Measurements from ENCODE around the gene PIGW. TPM values are rescaled to one million over a fixed set of nuclear protein-coding genes. Genes with fewer than 3 reads are reported as not detected.

Gene PIGW
- total and polyA plus RNA-seq, 2 experiments from 2014 or later, result 5.5 to 15.8 TPM

DNA sequence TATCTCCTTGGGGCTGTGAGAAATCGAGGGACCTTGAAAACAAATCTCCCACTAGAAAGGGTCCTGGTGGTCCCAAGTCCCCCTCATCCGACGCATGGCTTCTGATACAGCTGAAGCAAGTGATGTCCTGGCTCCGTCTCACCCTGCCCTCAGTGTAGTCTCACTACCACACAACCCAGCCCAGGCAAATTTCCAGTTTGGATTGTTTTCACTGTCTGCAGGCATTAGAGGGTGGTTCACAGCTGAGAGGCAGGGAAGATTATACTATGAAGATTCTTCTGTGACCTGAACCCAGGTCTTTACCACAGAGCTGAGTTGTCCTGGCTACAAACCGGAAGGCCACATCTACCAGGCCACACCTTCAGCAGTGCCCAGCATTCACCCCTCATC is 30.6 kb upstream of the PIGW start:
- Histone ChIP-seq H3K27ac (ENCODE audit: low read depth) (no peak overlapping the region), H3K4me2 (no peak overlapping the region), H3K9me2 (ENCODE audit: insufficient read depth) (no peaks in the 10 kb centered on the region), H4K20me1 (replicated peaks; ENCODE audit: insufficient read depth) (peaks cover 4% of the 10 kb centered on the region), H3K36me3 (ENCODE audit: insufficient read depth) (peaks cover 21% of the 10 kb centered on the region), H2AFZ (no peak overlapping the region), H3K4me3 (no peak overlapping the region), H3F3A (replicated peaks; ENCODE audit: low read depth) (no peaks in the 10 kb centered on the region), H3K79me2 (replicated peaks; ENCODE audit: insufficient read depth) (no peaks in the 10 kb centered on the region), H3K4me1 (ENCODE audit: insufficient read depth) (no peaks in the 10 kb centered on the region), H3K27me3 (ENCODE audit: insufficient read depth) (no peaks in the 10 kb centered on the region)
- Mint-ChIP-seq H3K4me1 (no peaks in the 10 kb centered on the region), H3K4me3 (no peak overlapping the region), H3K36me3 (ENCODE audit: low read depth) (peaks cover 89% of the 10 kb centered on the region), H3K9me3 (no peaks in the 10 kb centered on the region), H3K27me3 (ENCODE audit: insufficient read depth, low read depth, poor library complexity) (peaks cover 8% of the 10 kb centered on the region), H3K27ac (no peak overlapping the region)
- TF ChIP-seq ZNF331 (CRISPR knock-in tag; IDR thresholded peaks at IDR 0.05; ENCODE audit: low read depth), result no peak
- TF ChIP-seq POLR2AphosphoS5 (IDR thresholded peaks at IDR 0.05; ENCODE audit: low read depth), result no peak
- no peak for TF ChIP-seq JUNB (IDR thresholded peaks at IDR 0.05; ENCODE audit: unreplicated experiment)
- TF ChIP-seq CREB1 (CRISPR knock-in tag; IDR thresholded peaks at IDR 0.05; ENCODE audit: low read depth), result no peak
- no peak for TF ChIP-seq ZNF114 (CRISPR knock-in tag; IDR thresholded peaks at IDR 0.05)
- TF ChIP-seq EZH2phosphoT487 (IDR thresholded peaks at IDR 0.05; ENCODE audit: unreplicated experiment), result no peak
- TF ChIP-seq, protein P1, sequence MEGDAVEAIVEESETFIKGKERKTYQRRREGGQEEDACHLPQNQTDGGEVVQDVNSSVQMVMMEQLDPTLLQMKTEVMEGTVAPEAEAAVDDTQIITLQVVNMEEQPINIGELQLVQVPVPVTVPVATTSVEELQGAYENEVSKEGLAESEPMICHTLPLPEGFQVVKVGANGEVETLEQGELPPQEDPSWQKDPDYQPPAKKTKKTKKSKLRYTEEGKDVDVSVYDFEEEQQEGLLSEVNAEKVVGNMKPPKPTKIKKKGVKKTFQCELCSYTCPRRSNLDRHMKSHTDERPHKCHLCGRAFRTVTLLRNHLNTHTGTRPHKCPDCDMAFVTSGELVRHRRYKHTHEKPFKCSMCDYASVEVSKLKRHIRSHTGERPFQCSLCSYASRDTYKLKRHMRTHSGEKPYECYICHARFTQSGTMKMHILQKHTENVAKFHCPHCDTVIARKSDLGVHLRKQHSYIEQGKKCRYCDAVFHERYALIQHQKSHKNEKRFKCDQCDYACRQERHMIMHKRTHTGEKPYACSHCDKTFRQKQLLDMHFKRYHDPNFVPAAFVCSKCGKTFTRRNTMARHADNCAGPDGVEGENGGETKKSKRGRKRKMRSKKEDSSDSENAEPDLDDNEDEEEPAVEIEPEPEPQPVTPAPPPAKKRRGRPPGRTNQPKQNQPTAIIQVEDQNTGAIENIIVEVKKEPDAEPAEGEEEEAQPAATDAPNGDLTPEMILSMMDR (conservative IDR thresholded peaks at IDR 0.05; ENCODE audit: low read depth in 2 of 2), result no peak
- ATAC-seq (no peak), DNase-seq (ENCODE audit: low spot score) (no peak)

DNA sequence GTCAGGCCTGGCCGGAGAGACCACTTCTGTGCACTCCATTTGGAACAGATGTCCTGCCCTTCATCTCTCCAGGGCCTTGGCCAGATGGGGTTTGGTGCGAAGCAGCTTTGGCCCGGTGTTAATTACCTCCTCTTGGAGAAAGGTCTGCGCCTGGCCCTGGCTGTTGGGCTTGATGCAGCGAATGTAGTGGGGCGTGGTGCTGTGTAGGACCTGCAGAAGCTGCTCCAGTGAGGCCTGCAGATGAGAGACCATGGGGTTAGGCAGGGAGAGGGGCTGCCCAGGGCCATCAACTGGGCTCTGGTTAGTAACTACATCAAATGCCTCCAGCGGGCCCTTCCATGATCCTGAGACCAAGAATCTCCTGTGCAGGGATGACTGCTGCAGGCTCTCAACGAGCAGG is 29.6 kb upstream of the PIGW start:
- Mint-ChIP-seq H3K36me3 (ENCODE audit: low read depth) (peaks cover 96% of the 10 kb centered on the region), H3K27me3 (ENCODE audit: insufficient read depth, low read depth, poor library complexity) (peaks cover 8% of the 10 kb centered on the region), H3K9me3 (no peaks in the 10 kb centered on the region), H3K27ac (no peak overlapping the region), H3K4me1 (no peaks in the 10 kb centered on the region), H3K4me3 (no peak overlapping the region)
- no peak overlapping the region for H3K27ac ChIP-seq (ENCODE audit: low read depth)
- ATAC-seq (no peak), DNase-seq (ENCODE audit: low spot score) (no peak)
- no peaks in the 10 kb centered on the region for H3F3A ChIP-seq (replicated peaks; ENCODE audit: low read depth)
- no peak overlapping the region for H3K4me2 ChIP-seq
- H2AFZ ChIP-seq, result no peak overlapping the region
- peaks cover 4% of the 10 kb centered on the region for H4K20me1 ChIP-seq (replicated peaks; ENCODE audit: insufficient read depth)
- no peaks in the 10 kb centered on the region for H3K79me2 ChIP-seq (replicated peaks; ENCODE audit: insufficient read depth)
- H3K36me3 ChIP-seq (ENCODE audit: insufficient read depth), result peaks cover 19% of the 10 kb centered on the region
- no peaks in the 10 kb centered on the region for H3K9me2 ChIP-seq (ENCODE audit: insufficient read depth)
- no peaks in the 10 kb centered on the region for H3K27me3 ChIP-seq (ENCODE audit: insufficient read depth)
- H3K4me3 ChIP-seq, result no peak overlapping the region
- H3K4me1 ChIP-seq (ENCODE audit: insufficient read depth), result no peaks in the 10 kb centered on the region
- TF ChIP-seq ZNF331 (CRISPR knock-in tag; IDR thresholded peaks at IDR 0.05; ENCODE audit: low read depth) (no peak), STAT1 (IDR thresholded peaks at IDR 0.05; ENCODE audit: unreplicated experiment) (no peak), POLR2AphosphoS5 (IDR thresholded peaks at IDR 0.05; ENCODE audit: low read depth) (no peak), EZH2 (IDR thresholded peaks at IDR 0.05; ENCODE audit: low read depth, unreplicated experiment) (no peak), CREB1 (CRISPR knock-in tag; IDR thresholded peaks at IDR 0.05; ENCODE audit: low read depth) (no peak), EZH2phosphoT487 (IDR thresholded peaks at IDR 0.05; ENCODE audit: unreplicated experiment) (no peak), JUNB (IDR thresholded peaks at IDR 0.05; ENCODE audit: unreplicated experiment) (no peak)
- TF ChIP-seq, protein P1 (conservative IDR thresholded peaks at IDR 0.05; ENCODE audit: low read depth in 2 of 2), result no peak
- TF ChIP-seq, protein P2, sequence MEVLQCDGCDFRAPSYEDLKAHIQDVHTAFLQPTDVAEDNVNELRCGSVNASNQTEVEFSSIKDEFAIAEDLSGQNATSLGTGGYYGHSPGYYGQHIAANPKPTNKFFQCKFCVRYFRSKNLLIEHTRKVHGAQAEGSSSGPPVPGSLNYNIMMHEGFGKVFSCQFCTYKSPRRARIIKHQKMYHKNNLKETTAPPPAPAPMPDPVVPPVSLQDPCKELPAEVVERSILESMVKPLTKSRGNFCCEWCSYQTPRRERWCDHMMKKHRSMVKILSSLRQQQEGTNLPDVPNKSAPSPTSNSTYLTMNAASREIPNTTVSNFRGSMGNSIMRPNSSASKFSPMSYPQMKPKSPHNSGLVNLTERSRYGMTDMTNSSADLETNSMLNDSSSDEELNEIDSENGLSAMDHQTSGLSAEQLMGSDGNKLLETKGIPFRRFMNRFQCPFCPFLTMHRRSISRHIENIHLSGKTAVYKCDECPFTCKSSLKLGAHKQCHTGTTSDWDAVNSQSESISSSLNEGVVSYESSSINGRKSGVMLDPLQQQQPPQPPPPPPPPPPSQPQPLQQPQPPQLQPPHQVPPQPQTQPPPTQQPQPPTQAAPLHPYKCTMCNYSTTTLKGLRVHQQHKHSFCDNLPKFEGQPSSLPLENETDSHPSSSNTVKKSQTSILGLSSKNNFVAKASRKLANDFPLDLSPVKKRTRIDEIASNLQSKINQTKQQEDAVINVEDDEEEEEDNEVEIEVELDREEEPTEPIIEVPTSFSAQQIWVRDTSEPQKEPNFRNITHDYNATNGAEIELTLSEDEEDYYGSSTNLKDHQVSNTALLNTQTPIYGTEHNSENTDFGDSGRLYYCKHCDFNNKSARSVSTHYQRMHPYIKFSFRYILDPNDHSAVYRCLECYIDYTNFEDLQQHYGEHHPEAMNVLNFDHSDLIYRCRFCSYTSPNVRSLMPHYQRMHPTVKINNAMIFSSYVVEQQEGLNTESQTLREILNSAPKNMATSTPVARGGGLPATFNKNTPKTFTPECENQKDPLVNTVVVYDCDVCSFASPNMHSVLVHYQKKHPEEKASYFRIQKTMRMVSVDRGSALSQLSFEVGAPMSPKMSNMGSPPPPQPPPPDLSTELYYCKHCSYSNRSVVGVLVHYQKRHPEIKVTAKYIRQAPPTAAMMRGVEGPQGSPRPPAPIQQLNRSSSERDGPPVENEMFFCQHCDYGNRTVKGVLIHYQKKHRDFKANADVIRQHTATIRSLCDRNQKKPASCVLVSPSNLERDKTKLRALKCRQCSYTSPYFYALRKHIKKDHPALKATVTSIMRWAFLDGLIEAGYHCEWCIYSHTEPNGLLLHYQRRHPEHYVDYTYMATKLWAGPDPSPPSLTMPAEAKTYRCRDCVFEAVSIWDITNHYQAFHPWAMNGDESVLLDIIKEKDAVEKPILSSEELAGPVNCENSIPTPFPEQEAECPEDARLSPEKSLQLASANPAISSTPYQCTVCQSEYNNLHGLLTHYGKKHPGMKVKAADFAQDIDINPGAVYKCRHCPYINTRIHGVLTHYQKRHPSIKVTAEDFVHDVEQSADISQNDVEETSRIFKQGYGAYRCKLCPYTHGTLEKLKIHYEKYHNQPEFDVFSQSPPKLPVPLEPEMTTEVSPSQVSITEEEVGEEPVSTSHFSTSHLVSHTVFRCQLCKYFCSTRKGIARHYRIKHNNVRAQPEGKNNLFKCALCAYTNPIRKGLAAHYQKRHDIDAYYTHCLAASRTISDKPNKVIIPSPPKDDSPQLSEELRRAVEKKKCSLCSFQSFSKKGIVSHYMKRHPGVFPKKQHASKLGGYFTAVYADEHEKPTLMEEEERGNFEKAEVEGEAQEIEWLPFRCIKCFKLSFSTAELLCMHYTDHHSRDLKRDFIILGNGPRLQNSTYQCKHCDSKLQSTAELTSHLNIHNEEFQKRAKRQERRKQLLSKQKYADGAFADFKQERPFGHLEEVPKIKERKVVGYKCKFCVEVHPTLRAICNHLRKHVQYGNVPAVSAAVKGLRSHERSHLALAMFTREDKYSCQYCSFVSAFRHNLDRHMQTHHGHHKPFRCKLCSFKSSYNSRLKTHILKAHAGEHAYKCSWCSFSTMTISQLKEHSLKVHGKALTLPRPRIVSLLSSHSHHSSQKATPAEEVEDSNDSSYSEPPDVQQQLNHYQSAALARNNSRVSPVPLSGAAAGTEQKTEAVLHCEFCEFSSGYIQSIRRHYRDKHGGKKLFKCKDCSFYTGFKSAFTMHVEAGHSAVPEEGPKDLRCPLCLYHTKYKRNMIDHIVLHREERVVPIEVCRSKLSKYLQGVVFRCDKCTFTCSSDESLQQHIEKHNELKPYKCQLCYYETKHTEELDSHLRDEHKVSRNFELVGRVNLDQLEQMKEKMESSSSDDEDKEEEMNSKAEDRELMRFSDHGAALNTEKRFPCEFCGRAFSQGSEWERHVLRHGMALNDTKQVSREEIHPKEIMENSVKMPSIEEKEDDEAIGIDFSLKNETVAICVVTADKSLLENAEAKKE (CRISPR knock-in tag; IDR thresholded peaks at IDR 0.05), result no peak
